Neural crest cell (in vitro differentiated cells): ENCODE data around the gene CFAP107. TPM values are rescaled to one million over a fixed set of nuclear protein-coding genes. Genes with fewer than 3 reads are reported as not detected.

Experiments
- DNase-seq: peaks from one replicate; pipeline ENCODE4 v3.0.0; 2021; ENCODE audit warnings: low read depth, mixed read lengths, low spot score
- H3K27ac Mint-ChIP-seq: one replicate; pipeline ENCODE4 v1.8.0; 2021; ENCODE audit warnings: mild to moderate bottlenecking, mixed read lengths; ENCODE audit not compliant: unreplicated experiment
- H3K27me3 Mint-ChIP-seq: 2 replicates; pipeline ENCODE4 v1.8.0; 2021; ENCODE audit warnings: low read depth, mild to moderate bottlenecking, mixed read lengths
- H3K36me3 Mint-ChIP-seq: 2 replicates; pipeline ENCODE4 v1.8.0; 2021; ENCODE audit warnings: low read depth, mild to moderate bottlenecking, mixed read lengths
- H3K4me1 Mint-ChIP-seq: 2 replicates; pipeline ENCODE4 v1.8.0; 2021; ENCODE audit warnings: mixed read lengths
- H3K4me3 Mint-ChIP-seq: one replicate; pipeline ENCODE4 v1.8.0; 2021; ENCODE audit warnings: mild to moderate bottlenecking, mixed read lengths
- H3K9me3 Mint-ChIP-seq: 2 replicates; pipeline ENCODE4 v1.8.0; 2021; ENCODE audit warnings: mixed read lengths
- total RNA-seq: library from RNA; stranded (reverse); gene quantifications from 2 replicates; pipeline ENCODE4 v1.2.1, GENCODE V29; 2021
- TF ChIP-seq, protein P1 (sequence below): fragments of 200-600 bp; sonication (generic); conservative IDR thresholded peaks from 2 replicates; pipeline ENCODE4 v1.5.0; 2021; ENCODE audit warnings: antibody characterized with exemption, mild to moderate bottlenecking

CFAP107 gene
- total RNA-seq, 1 donor from 2014 or later = not detected

DNA sequence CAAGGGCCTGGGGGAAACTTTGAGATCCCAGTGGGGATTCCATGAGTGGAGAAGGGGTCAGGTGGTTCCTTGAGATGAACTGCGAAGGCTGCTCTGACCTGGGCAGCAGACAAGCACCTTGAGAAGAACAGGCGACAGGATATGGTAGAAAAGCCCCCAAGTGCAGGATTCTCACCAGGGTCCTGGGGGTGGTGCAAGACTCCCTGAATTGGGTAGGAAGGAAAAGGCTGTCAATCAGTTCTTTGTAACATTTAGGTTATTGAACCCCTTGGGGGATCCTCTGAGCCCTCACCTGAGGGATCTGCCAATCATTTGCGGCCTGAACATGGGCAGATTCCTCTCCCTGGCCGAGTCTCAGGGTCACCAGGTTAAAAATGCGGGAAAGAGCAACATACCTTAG is 25.2 kb downstream of the CFAP107 start:
- Mint-ChIP-seq H3K27ac (no peak overlapping the region), H3K4me3 (no peak overlapping the region), H3K9me3 (no peaks in the 10 kb centered on the region), H3K27me3 (peaks cover 32% of the 10 kb centered on the region), H3K36me3 (no peaks in the 10 kb centered on the region), H3K4me1 (no peaks in the 10 kb centered on the region)
- TF ChIP-seq, protein P1, sequence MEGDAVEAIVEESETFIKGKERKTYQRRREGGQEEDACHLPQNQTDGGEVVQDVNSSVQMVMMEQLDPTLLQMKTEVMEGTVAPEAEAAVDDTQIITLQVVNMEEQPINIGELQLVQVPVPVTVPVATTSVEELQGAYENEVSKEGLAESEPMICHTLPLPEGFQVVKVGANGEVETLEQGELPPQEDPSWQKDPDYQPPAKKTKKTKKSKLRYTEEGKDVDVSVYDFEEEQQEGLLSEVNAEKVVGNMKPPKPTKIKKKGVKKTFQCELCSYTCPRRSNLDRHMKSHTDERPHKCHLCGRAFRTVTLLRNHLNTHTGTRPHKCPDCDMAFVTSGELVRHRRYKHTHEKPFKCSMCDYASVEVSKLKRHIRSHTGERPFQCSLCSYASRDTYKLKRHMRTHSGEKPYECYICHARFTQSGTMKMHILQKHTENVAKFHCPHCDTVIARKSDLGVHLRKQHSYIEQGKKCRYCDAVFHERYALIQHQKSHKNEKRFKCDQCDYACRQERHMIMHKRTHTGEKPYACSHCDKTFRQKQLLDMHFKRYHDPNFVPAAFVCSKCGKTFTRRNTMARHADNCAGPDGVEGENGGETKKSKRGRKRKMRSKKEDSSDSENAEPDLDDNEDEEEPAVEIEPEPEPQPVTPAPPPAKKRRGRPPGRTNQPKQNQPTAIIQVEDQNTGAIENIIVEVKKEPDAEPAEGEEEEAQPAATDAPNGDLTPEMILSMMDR = no peak
- no peak for DNase-seq

- no peak for DNase-seq
- no peaks in the 10 kb centered on the region for H3K9me3 Mint-ChIP-seq
- H3K27ac Mint-ChIP-seq = no peak overlapping the region
- no peak overlapping the region for H3K4me3 Mint-ChIP-seq
- TF ChIP-seq, protein P1 = no peak
- H3K4me1 Mint-ChIP-seq = no peaks in the 10 kb centered on the region
- H3K36me3 Mint-ChIP-seq = no peaks in the 10 kb centered on the region
- peaks cover 28% of the 10 kb centered on the region for H3K27me3 Mint-ChIP-seq
These were observed 26.5 kb downstream of the CFAP107 start for GRCh38 chr1:12772520-12772919.

DNA sequence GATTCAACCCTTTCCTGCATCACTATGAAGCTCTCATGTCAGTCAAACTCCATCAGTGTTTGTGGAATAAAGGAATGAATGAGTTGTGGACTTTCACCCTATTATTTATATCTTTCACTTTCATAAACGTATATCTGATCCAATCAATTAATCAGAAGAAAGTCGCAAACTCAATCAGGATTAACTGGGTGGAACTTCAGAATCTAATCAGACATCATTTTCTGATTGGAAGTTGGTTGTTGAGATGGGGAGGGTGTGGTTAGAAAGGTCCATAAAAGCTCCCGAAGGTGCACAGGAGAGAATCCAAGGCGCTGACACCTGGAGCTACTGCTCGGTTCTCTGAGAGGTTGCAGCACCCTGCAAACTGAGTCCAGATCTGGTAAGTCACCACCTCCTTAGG is 27.4 kb downstream of the CFAP107 start, which contains the start of gene PRAMEF12:
TSS of gene PRAMEF12 (plus strand) at position 301 of the 400 bp plus-strand sequence. CDS start 1,130 bp downstream, outside the sequence.
- no peak within 1 kb of the TSS for H3K27ac Mint-ChIP-seq
- TF ChIP-seq, protein P1 = no peak
- H3K9me3 Mint-ChIP-seq = no peaks in the 10 kb centered on the region
- no peaks in the 10 kb centered on the region for H3K4me1 Mint-ChIP-seq
- H3K4me3 Mint-ChIP-seq = no peak within 1 kb of the TSS
- H3K36me3 Mint-ChIP-seq = no peaks in the 10 kb centered on the region
- no peak for DNase-seq
- peaks cover 28% of the 10 kb centered on the region for H3K27me3 Mint-ChIP-seq

DNA sequence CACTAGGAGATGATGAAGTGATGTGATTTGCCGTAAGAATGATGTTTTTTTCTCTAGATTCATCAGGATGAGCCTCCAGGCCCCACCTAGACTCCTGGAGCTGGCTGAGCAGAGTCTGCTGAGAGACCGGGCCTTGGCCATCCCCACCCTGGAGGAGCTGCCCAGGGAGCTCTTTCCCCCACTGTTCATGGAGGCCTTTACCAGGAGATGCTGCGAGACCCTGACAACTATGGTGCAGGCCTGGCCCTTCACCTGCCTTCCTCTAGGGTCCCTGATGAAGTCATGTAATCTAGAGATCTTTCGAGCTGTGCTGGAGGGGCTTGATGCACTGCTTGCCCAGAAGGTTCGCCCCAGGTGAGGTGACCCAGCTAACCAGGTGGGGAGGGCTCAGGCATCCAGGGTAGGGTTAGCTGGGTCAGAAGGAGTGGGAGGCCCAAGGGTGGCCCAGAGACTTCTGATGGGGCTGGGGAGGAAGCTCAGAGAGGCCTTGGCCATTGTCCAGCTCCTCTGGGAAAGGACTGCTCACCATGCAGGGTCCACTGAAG is 28.9 kb downstream of the CFAP107 start:
- Mint-ChIP-seq H3K36me3 (no peaks in the 10 kb centered on the region), H3K4me1 (no peaks in the 10 kb centered on the region)
- TF ChIP-seq, protein P1 = no peak

GRCh38 chr1:12775443-12775842 is 29.4 kb downstream of the CFAP107 start:
- Mint-ChIP-seq H3K9me3 (no peaks in the 10 kb centered on the region), H3K27ac (no peak overlapping the region), H3K4me3 (no peak overlapping the region), H3K4me1 (no peaks in the 10 kb centered on the region), H3K27me3 (peaks cover 21% of the 10 kb centered on the region), H3K36me3 (no peaks in the 10 kb centered on the region)
- DNase-seq = no peak
- TF ChIP-seq, protein P1 = no peak

More for the DNA sequence above, 28.9 kb downstream of the CFAP107 start:
- H3K27me3 Mint-ChIP-seq = peaks cover 27% of the 10 kb centered on the region
- H3K27ac Mint-ChIP-seq = no peak overlapping the region
- no peak overlapping the region for H3K4me3 Mint-ChIP-seq
- H3K9me3 Mint-ChIP-seq = no peaks in the 10 kb centered on the region
- DNase-seq = no peak
